Esophagus (tissue), 2 donors: ENCODE data around the gene TLE3. TPM values are rescaled to one million over a fixed set of nuclear protein-coding genes. Genes with fewer than 3 reads are reported as not detected.

Experiments
- H3K27ac ChIP-seq, 2 donors: one replicate each; pipeline ENCODE4 v1.5.1; 2013; ENCODE audit warnings: low read depth in 2 of 2, mild to moderate bottlenecking in 2 of 2, inconsistent platforms in 1 of 2, low read length in 1 of 2, moderate library complexity in 1 of 2
- H3K27me3 ChIP-seq, 2 donors: one replicate each; pipeline ENCODE4 v1.6.1; 2013; ENCODE audit warnings: low read length in 2 of 2, control low read depth in 1 of 2, mild to moderate bottlenecking in 1 of 2; ENCODE audit not compliant: insufficient read depth in 2 of 2, control insufficient read depth in 1 of 2
- H3K36me3 ChIP-seq, 2 donors: one replicate each; pipeline ENCODE4 v1.6.1; 2013; ENCODE audit warnings: low read length in 1 of 2; ENCODE audit not compliant: control insufficient read depth in 2 of 2, insufficient read depth in 2 of 2
- H3K4me1 ChIP-seq, 2 donors: one replicate each; pipeline ENCODE4 v1.6.1; 2013; ENCODE audit warnings: low read length in 1 of 2; ENCODE audit not compliant: control insufficient read depth in 2 of 2, insufficient read depth in 2 of 2
- H3K4me3 ChIP-seq, 2 donors: one replicate each; pipeline ENCODE4 v1.5.1; 2013; ENCODE audit warnings: low read length in 2 of 2, mild to moderate bottlenecking in 2 of 2, low read depth in 1 of 2, moderate library complexity in 1 of 2
- H3K9me3 ChIP-seq, 2 donors: one replicate each; pipeline ENCODE4 v1.6.1; 2013; ENCODE audit warnings: mild to moderate bottlenecking in 2 of 2, low read depth in 1 of 2, low read length in 1 of 2, moderate library complexity in 1 of 2; ENCODE audit not compliant: control insufficient read depth in 2 of 2, insufficient read depth in 1 of 2
- WGBS, 2 donors: extraction: QIAGEN DNeasy Blood & Tissue Kit; methylation state at CpG; one replicate each; pipeline ENCODE4 v1.1.7; 2013; 5-methylcytosine and 5-hydroxymethylcytosine counted together
- polyA plus RNA-seq, 2 donors: library from polyadenylated mRNA; stranded (reverse); fragments of 200-250 nt; gene quantifications; one replicate each; pipeline ENCODE4 v1.2.3, GENCODE V29; 2013
- donor health status: healthy with polysubstance abuse.
- donor health status: Bipolar disorder and iron deficiency.

The TLE3 gene
- polyA plus RNA-seq, 2 donors, result 33.1 to 43.9 TPM

GRCh38 chr15:70054884-70055387 lies 42.8 kb downstream of the TLE3 start:
- Histone ChIP-seq H3K27me3 (no peaks in the 10 kb centered on the region), H3K27ac (no peak overlapping the region), H3K4me3 (no peak overlapping the region), H3K36me3 (peaks cover 40 to 92% of the 10 kb centered on the region in 2 donors), H3K9me3 (no peaks in the 10 kb centered on the region), H3K4me1 (peaks cover 0 to 5% of the 10 kb centered on the region in 2 donors)
- 70 to 75% methylated on average over 18 of the region's 18 CpGs for WGBS, 2 donors

GRCh38 chr15:70054366-70054765 lies 43.4 kb downstream of the TLE3 start:
- Histone ChIP-seq H3K27ac (no peak overlapping the region), H3K27me3 (no peaks in the 10 kb centered on the region), H3K9me3 (no peaks in the 10 kb centered on the region), H3K4me1 (peaks cover 0 to 5% of the 10 kb centered on the region in 2 donors), H3K36me3 (peaks cover 40 to 90% of the 10 kb centered on the region in 2 donors), H3K4me3 (no peak overlapping the region)
- 88 to 94% methylated on average over 19 of the region's 19 CpGs for WGBS, 2 donors

- H3K27me3 ChIP-seq, result no peaks in the 10 kb centered on the region
- H3K4me3 ChIP-seq, result no peak overlapping the region
- H3K4me1 ChIP-seq, result peaks cover 0 to 5% of the 10 kb centered on the region in 2 donors
- peaks cover 38 to 86% of the 10 kb centered on the region in 2 donors for H3K36me3 ChIP-seq
- no peak overlapping the region for H3K27ac ChIP-seq
- no peaks in the 10 kb centered on the region for H3K9me3 ChIP-seq
- WGBS, 2 donors, result 79 to 86% methylated on average over 11 of the region's 11 CpGs
Observed at GRCh38 chr15:70053716-70054229, 43.9 kb downstream of the TLE3 start.

- H3K9me3 ChIP-seq, result no peaks in the 10 kb centered on the region
- WGBS, 2 donors, result 86 to 90% methylated on average over 15 of the region's 15 CpGs
- peaks cover 32 to 81% of the 10 kb centered on the region in 2 donors for H3K36me3 ChIP-seq
- no peak overlapping the region for H3K4me3 ChIP-seq
- peaks cover 0 to 5% of the 10 kb centered on the region in 2 donors for H3K4me1 ChIP-seq
- no peak overlapping the region for H3K27ac ChIP-seq
- H3K27me3 ChIP-seq, result no peaks in the 10 kb centered on the region
Observed at GRCh38 chr15:70053001-70053715, 44.6 kb downstream of the TLE3 start.

GRCh38 chr15:70051948-70052633 lies 45.6 kb downstream of the TLE3 start:
- H3K27me3 ChIP-seq, result no peaks in the 10 kb centered on the region
- H3K4me3 ChIP-seq, result no peak overlapping the region
- no peak overlapping the region for H3K27ac ChIP-seq
- WGBS, 2 donors, result 90 to 91% methylated on average over 9 of the region's 9 CpGs
- no peaks in the 10 kb centered on the region for H3K9me3 ChIP-seq
- peaks cover 30 to 71% of the 10 kb centered on the region in 2 donors for H3K36me3 ChIP-seq
- peaks cover 0 to 5% of the 10 kb centered on the region in 2 donors for H3K4me1 ChIP-seq

- Histone ChIP-seq H3K9me3 (no peaks in the 10 kb centered on the region), H3K27ac (no peak overlapping the region), H3K36me3 (peaks cover 29 to 62% of the 10 kb centered on the region in 2 donors), H3K4me1 (peaks cover 0 to 5% of the 10 kb centered on the region in 2 donors), H3K4me3 (no peak overlapping the region), H3K27me3 (no peaks in the 10 kb centered on the region)
- WGBS, 2 donors, result 89 to 90% methylated on average over 7 of the region's 7 CpGs
Observed at GRCh38 chr15:70050970-70051369, 46.7 kb downstream of the TLE3 start.

GRCh38 chr15:70050441-70050840 lies 47.3 kb downstream of the TLE3 start:
- 91 to 93% methylated on average over 9 of the region's 9 CpGs for WGBS, 2 donors
- no peak overlapping the region for H3K4me3 ChIP-seq
- H3K36me3 ChIP-seq, result peaks cover 25 to 57% of the 10 kb centered on the region in 2 donors

GRCh38 chr15:70049701-70050301 lies 47.9 kb downstream of the TLE3 start:
- H3K4me1 ChIP-seq, result peaks cover 0 to 3% of the 10 kb centered on the region in 2 donors
- no peak overlapping the region for H3K4me3 ChIP-seq
- peaks cover 25 to 51% of the 10 kb centered on the region in 2 donors for H3K36me3 ChIP-seq
- H3K9me3 ChIP-seq, result no peaks in the 10 kb centered on the region
- no peak overlapping the region for H3K27ac ChIP-seq
- no peaks in the 10 kb centered on the region for H3K27me3 ChIP-seq
- 83 to 86% methylated on average over 22 of the region's 22 CpGs for WGBS, 2 donors

More at GRCh38 chr15:70050441-70050840, 47.3 kb downstream of the TLE3 start:
- Histone ChIP-seq H3K9me3 (no peaks in the 10 kb centered on the region), H3K4me1 (peaks cover 0 to 3% of the 10 kb centered on the region in 2 donors), H3K27ac (no peak overlapping the region), H3K27me3 (no peaks in the 10 kb centered on the region)
